GM23338 (cell line): ENCODE measurements around the gene ICAM4. TPM values are rescaled to one million over a fixed set of nuclear protein-coding genes. Genes with fewer than 3 reads are reported as not detected.

Experiments used
- ATAC-seq: fragments of 200-7000 bp; cut with Tn5 transposase; 3 replicates; pipeline ENCODE4 v1.9.1; 2020
- DNase-seq: peaks from one replicate; pipeline ENCODE4 v3.0.0-alpha.2; 2015; ENCODE audit warnings: low spot score
- H2AFZ ChIP-seq: fragments of 200-600 bp; sonication (generic); 2 replicates; pipeline ENCODE4 v1.8.0; 2016; ENCODE audit warnings: antibody characterized with exemption, mild to moderate bottlenecking, moderate library complexity
- H3F3A ChIP-seq: fragments of 200-600 bp; sonication (generic); replicated peaks from 2 replicates; pipeline ENCODE4 v1.8.0; 2017; ENCODE audit warnings: antibody characterized with exemption, mixed run types, low read depth
- H3K27ac ChIP-seq: fragments of 200-600 bp; sonication (generic); 2 replicates; pipeline ENCODE4 v1.6.1; 2016; ENCODE audit warnings: low read depth
- H3K27me3 ChIP-seq: fragments of 200-600 bp; sonication (generic); 2 replicates; pipeline ENCODE4 v1.8.0; 2016; ENCODE audit warnings: mild to moderate bottlenecking, mixed run types, moderate library complexity; ENCODE audit not compliant: insufficient read depth
- H3K36me3 ChIP-seq: fragments of 200-600 bp; sonication (generic); 2 replicates; pipeline ENCODE4 v1.8.0; 2016; ENCODE audit warnings: mild to moderate bottlenecking; ENCODE audit not compliant: insufficient read depth
- H3K4me1 ChIP-seq: fragments of 200-600 bp; sonication (generic); 2 replicates; pipeline ENCODE4 v1.8.0; 2016; ENCODE audit warnings: mild to moderate bottlenecking, moderate library complexity; ENCODE audit not compliant: insufficient read depth
- H3K4me2 ChIP-seq: fragments of 200-600 bp; sonication (generic); 2 replicates; pipeline ENCODE4 v1.7.1; 2017; ENCODE audit warnings: mixed run types
- H3K4me3 ChIP-seq: fragments of 200-600 bp; sonication (generic); 2 replicates; pipeline ENCODE4 v1.6.1; 2016; ENCODE audit warnings: mixed run types
- H3K79me2 ChIP-seq: fragments of 200-600 bp; sonication (generic); replicated peaks from 2 replicates; pipeline ENCODE4 v1.8.0; 2017; ENCODE audit warnings: mild to moderate bottlenecking; ENCODE audit not compliant: insufficient read depth
- H3K9me2 ChIP-seq: fragments of 200-600 bp; sonication (generic); 2 replicates; pipeline ENCODE4 v1.8.0; 2017; ENCODE audit not compliant: insufficient read depth
- H4K20me1 ChIP-seq: fragments of 200-600 bp; sonication (generic); replicated peaks from 2 replicates; pipeline ENCODE4 v1.8.0; 2017; ENCODE audit warnings: mild to moderate bottlenecking; ENCODE audit not compliant: insufficient read depth
- H3K27ac Mint-ChIP-seq: 2 replicates; pipeline ENCODE4 v1.8.0; 2020; ENCODE audit warnings: inconsistent platforms, mild to moderate bottlenecking, moderate library complexity, mixed read lengths
- H3K27me3 Mint-ChIP-seq: 3 replicates; pipeline ENCODE4 v1.8.0; 2022; ENCODE audit warnings: low read depth, mild to moderate bottlenecking, moderate library complexity, mixed read lengths, inconsistent platforms; ENCODE audit not compliant: insufficient read depth, poor library complexity
- H3K36me3 Mint-ChIP-seq: 3 replicates; pipeline ENCODE4 v1.8.0; 2021; ENCODE audit warnings: low read depth, mild to moderate bottlenecking, inconsistent platforms, moderate library complexity, mixed read lengths
- H3K4me1 Mint-ChIP-seq: 3 replicates; pipeline ENCODE4 v1.8.0; 2020; ENCODE audit warnings: mild to moderate bottlenecking, inconsistent platforms, mixed read lengths
- H3K4me3 Mint-ChIP-seq: 3 replicates; pipeline ENCODE4 v1.8.0; 2021; ENCODE audit warnings: moderate library complexity, mild to moderate bottlenecking, inconsistent platforms, mixed read lengths
- H3K9me3 Mint-ChIP-seq: 3 replicates; pipeline ENCODE4 v1.8.0; 2020; ENCODE audit warnings: moderate library complexity, mild to moderate bottlenecking, inconsistent platforms, mixed read lengths
- CTCF ChIP-seq, 2 experiments: fragments of 200-600 bp in 1 of 2; sonication (generic) in 1 of 2; conservative IDR thresholded peaks; 2 replicates each; pipeline versions ENCODE4 v1.5.1 to v1.6.1; 2016 to 2017; ENCODE audit warnings: antibody characterized with exemption in 2 of 2, low read depth in 2 of 2, mild to moderate bottlenecking in 2 of 2, moderate library complexity in 1 of 2
- EZH2phosphoT487 ChIP-seq: fragments of 200-600 bp; sonication (generic); IDR thresholded peaks from one replicate; pipeline ENCODE4 v1.8.1; 2018; ENCODE audit warnings: antibody characterized with exemption; ENCODE audit not compliant: unreplicated experiment
- JUNB ChIP-seq: IDR thresholded peaks from one replicate; pipeline ENCODE4 v1.6.1; 2016; ENCODE audit warnings: antibody characterized with exemption; ENCODE audit not compliant: unreplicated experiment
- NANOG ChIP-seq: IDR thresholded peaks from 2 replicates; pipeline ENCODE4 v1.6.1; 2016; ENCODE audit warnings: antibody characterized with exemption, borderline replicate concordance
- POLR2AphosphoS5 ChIP-seq: IDR thresholded peaks from 2 replicates; pipeline ENCODE4 v1.6.1; 2016; ENCODE audit warnings: antibody characterized with exemption, low read depth
- REST ChIP-seq: IDR thresholded peaks from one replicate; pipeline ENCODE4 v1.6.1; 2018; ENCODE audit warnings: antibody characterized with exemption; ENCODE audit not compliant: unreplicated experiment
- ZNF114 ChIP-seq: fragments of 250-450 bp; sonication (Bioruptor Pico); IDR thresholded peaks from 2 replicates; pipeline ENCODE4 v1.5.0; 2020; ENCODE audit warnings: mild to moderate bottlenecking, moderate library complexity
- ZNF462 ChIP-seq: fragments of 250-450 bp; sonication (Bioruptor Pico); IDR thresholded peaks from 2 replicates; pipeline ENCODE4 v1.5.0; 2020; ENCODE audit warnings: mild to moderate bottlenecking, moderate library complexity
- polyA plus RNA-seq: library from polyadenylated mRNA; unstranded; fragments of >200 nt; fragmentation: Nextera tagmentation; extraction: Ambion mirVana; gene quantifications from 2 replicates; pipeline ENCODE4 v1.2.1, GENCODE V29; 2016
- total RNA-seq: library from RNA; depleted of rRNA; stranded (reverse); fragments of >200 nt; shearing (Covaris generic); gene quantifications from 2 replicates; pipeline ENCODE4 v1.2.3, GENCODE V29; 2014

The ICAM4 gene
- total and polyA plus RNA-seq, 2 experiments from 2014 or later: 0.81 to 1.0 TPM

- no peaks in the 10 kb centered on the region for H3K9me2 ChIP-seq
- Mint-ChIP-seq H3K4me3 (no peak overlapping the region), H3K4me1 (peaks cover 4% of the 10 kb centered on the region; the same call in 2 of the 3 replicates), H3K27me3 (peaks cover 44% of the 10 kb centered on the region), H3K27ac (no peak overlapping the region; the same call in 1 of the 2 replicates), H3K36me3 (no peaks in the 10 kb centered on the region), H3K9me3 (no peaks in the 10 kb centered on the region; the same call in 2 of the 3 replicates)
- no peaks in the 10 kb centered on the region for H3K36me3 ChIP-seq
- H3K27me3 ChIP-seq: peaks cover 45% of the 10 kb centered on the region
- H3K27ac ChIP-seq: no peak overlapping the region
- no peaks in the 10 kb centered on the region for H3K79me2 ChIP-seq
- no peak overlapping the region for H2AFZ ChIP-seq
- H3K4me1 ChIP-seq: peaks cover 4% of the 10 kb centered on the region; the same call in 1 of the 2 replicates
- DNase-seq: no peak
- no peak for ATAC-seq
- H3K4me2 ChIP-seq: no peak overlapping the region
- H3K4me3 ChIP-seq: no peak overlapping the region
- H4K20me1 ChIP-seq: no peaks in the 10 kb centered on the region
- peaks cover 13% of the 10 kb centered on the region; the same call in 1 of the 2 replicates for H3F3A ChIP-seq
- no peak for TF ChIP-seq NANOG
- TF ChIP-seq JUNB: no peak
- TF ChIP-seq REST: no peak
- TF ChIP-seq ZNF114: no peak
- TF ChIP-seq EZH2phosphoT487: no peak
- no peak for TF ChIP-seq POLR2AphosphoS5
- TF ChIP-seq ZNF462 (CRISPR knock-in tag): no peak
- TF ChIP-seq CTCF (conservative IDR thresholded peaks at IDR 0.05; ENCODE audit: low read depth in 2 of 2): no peak
Measured at GRCh38 chr19:10268071-10268470, 18.7 kb upstream of the ICAM4 start.
